ENCODE measurements around the gene DTX1.

The DTX1 gene

GRCh38 chr12:113071135-113072112, 14.9 kb downstream of the DTX1 start:
- DNase-seq (ENCODE audit: low spot score): no peak

GRCh38 chr12:113072136-113072535, 15.6 kb downstream of the DTX1 start:
- no peak for DNase-seq (ENCODE audit: low spot score)

GRCh38 chr12:113073586-113073985, 17.1 kb downstream of the DTX1 start:
- DNase-seq (ENCODE audit: low spot score): no peak

DNA sequence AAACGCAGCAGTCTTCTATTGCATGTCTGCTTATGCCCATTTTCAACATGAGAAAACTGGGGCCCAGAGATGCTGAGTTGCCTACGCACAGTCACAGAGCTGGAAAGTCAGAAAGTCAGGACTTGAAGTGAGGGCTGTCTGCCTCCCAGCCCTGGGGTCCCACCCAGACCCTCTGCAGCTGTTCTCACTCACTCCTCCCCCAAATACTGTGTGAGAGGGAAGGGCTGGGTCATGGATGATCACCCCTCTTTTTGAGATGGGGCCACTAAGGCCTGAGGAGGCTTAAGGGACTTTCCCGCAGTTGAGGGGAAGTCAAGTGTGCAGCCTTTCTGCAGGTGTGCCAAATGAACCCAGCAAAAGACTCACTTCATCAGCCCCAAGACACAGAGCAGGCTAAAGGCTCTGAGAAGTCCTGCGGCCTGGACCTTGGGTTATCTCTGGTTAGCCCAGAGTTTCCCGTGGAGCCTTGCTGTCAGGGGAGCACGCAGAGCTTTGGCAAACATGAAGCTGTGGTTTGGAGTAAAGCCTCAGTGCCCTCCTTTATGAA, 18.7 kb downstream of the DTX1 start:
- DNase-seq (ENCODE audit: low spot score): no peak

DNA sequence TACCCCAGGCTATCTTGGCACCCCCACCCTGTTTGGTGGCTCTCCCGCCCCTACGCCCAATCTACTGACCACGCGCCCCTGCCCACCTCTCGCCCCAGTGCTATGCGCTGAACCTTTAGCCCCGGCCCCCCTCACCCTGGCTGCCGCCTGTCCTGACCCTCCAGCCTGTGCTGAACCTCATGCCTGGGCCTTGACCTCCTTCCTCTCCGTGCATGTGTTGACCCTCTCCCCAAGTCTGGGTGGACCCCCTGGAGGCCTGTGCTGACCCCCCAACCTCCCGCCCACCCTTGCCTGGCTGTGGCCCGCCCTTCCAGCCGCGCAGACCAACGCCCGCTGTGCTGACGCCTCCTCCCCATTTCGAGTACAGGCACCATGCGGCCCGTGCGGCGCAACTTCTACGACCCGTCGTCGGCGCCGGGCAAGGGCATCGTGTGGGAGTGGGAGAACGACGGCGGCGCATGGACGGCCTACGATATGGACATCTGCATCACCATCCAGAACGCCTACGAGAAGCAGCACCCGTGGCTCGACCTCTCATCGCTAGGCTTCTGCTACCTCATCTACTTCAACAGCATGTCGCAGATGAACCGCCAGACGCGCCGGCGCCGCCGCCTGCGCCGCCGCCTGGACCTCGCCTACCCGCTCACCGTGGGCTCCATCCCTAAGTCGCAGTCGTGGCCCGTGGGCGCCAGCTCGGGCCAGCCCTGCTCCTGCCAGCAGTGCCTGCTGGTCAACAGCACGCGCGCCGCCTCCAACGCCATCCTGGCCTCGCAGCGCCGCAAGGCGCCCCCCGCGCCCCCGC, 20.7 kb downstream of the DTX1 start:
- DNase-seq (ENCODE audit: low spot score): no peak

GRCh38 chr12:113077859-113078255, 21.3 kb downstream of the DTX1 start:
- no peak for DNase-seq (ENCODE audit: low spot score)

- DNase-seq (ENCODE audit: low spot score): no peak
These were observed 25.3 kb downstream of the DTX1 start for GRCh38 chr12:113081873-113082272.

- no peak for DNase-seq (ENCODE audit: low spot score)
These were observed 26.1 kb downstream of the DTX1 start for GRCh38 chr12:113082486-113083148.

- DNase-seq (ENCODE audit: low spot score): no peak
These were observed 27.4 kb downstream of the DTX1 start for GRCh38 chr12:113083863-113084435.

- peak; percentile 57 for DNase-seq (ENCODE audit: low spot score)
These were observed 30.0 kb downstream of the DTX1 start for GRCh38 chr12:113086249-113087164.

DNA sequence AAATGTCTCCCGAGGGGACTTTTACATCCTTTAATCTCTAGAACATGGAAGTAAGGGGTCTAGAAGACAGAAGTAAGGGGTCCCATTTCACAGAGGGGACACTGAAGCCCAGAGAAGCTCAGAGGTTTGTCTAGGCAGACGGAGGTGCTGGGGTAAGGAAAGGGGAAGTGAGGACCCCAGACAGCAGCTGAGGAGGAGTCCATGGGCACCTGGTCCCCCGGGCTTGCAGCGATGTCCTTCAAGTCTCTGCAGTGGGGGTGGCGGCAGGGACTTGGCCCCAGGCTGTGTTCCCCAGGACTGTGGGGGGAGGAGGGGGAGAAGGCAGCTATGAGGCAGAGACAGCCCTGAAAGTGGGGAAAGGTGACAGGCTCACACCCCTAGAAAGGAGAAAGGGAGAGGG, 30.7 kb downstream of the DTX1 start:
- DNase-seq (ENCODE audit: low spot score): no peak

DNA sequence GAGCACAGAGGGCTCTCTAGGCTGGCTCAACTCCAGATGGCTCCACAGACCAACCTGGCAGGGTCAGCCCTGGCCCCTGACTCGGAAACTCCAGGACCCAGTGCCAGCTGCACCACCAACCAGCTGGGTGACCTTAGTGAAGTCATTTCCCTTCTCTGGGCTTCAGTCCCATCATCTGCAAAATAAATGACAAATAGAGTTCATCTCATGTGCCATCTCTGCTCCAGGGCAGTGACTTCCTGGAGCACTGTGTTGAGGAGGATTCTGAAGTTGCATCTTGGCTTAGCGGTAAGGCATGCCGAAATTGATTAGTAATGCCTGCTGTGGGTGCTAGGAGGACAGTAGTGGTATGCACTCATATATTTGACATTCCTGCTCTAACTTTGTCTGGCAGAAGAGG, 31.5 kb downstream of the DTX1 start:
- DNase-seq (ENCODE audit: low spot score): no peak

DNA sequence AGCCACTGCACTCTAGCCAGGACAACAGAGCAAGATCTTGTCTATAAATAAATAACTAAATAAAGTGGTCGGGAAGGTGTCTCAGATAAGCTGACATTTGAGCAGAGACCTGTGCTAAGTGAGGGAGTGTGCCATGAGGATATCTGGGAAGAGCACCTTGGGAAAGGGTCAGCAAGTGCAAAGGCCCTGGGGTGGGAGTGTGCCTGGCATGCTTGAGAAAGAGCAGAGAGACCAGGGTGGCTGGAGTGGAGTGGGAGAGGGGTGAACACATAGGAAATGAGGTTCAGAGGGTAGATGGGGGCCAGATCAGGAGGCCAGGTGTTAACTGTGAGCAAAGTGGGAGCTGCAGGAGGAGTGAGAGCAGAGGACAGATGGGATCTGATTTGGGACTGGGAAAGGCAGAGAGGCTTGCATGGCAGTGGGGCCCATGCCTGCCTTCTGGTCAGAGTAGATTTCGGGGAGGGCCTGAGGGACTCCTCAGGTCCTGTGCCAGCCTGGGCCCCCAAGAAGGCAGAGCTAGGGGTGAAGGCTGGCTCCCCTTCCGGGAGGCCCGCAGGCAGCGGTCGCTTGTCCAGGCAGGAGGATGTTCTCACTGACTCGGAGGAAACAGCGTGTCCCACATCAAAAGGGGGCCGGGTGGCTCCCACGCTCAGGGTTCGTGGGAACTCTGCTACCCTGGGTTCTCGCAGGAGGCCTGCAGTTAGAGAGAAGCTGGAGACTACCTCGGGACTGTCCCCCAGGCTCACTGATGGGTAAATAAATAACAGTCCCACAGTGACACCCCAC, 32.6 kb downstream of the DTX1 start:
- peak; percentile 39 for DNase-seq (ENCODE audit: low spot score)

DNA sequence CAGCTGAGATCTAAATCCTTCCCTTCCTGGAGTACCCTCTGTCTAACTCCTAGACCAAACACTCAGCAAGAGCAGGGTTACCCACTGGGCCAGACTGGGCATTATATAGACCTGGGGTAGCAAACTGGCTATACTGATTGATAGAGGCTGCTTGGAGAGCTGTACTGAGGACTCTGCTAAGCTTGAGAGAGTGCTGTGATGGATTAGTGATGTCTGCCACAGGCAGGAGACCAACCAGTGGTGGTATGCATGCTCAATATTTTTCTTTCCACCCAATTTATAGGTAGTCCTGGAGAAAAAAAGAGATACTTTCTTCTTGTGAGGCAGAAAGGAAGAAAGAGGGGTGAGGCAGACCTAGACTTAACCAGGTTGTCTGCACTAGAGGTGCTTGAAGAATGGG, 33.3 kb downstream of the DTX1 start:
- no peak for DNase-seq (ENCODE audit: low spot score)

GRCh38 chr12:113090740-113091139, 34.2 kb downstream of the DTX1 start:
- DNase-seq (ENCODE audit: low spot score): no peak

GRCh38 chr12:113091506-113091905, 35.0 kb downstream of the DTX1 start:
- DNase-seq (ENCODE audit: low spot score): no peak

DNA sequence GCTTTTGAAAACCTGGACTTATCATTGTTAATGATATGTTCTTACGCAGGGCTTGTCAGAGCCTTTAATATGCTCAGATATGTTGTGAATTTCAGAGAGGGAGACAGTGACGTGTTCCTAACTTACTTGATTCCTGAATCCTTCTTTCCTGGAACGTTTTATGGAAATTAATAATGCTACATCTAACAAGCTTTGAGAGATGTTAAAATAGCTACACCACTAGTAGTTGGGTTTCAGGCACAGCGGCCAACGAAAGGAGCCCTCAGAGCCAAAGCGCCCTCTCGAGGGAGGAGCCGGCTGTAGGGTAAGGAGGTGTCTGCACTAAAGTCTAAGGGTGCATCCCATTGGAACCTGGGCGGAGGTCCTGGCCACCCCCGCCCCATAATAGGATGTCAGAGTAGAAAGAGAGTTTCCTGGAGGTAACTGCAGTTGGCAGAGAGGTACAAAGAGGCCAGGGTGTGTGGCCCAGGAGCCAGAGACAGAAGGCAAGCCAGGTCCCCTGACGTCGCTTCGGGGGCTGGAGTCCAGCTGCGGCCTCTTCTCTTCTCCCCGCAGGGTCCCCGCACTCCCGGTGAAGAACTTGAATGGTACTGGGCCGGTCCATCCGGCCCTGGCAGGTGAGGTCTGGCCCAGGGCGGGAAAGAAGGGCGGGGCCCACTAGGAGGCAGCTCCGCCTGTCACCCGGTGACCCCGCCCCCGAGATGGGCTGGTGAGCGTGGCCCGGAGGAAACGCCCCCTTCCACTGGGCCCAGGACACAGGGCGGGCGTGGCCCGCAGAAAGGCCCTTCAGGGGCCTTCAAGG, 36.3 kb downstream of the DTX1 start:
- DNase-seq (ENCODE audit: low spot score): no peak

DNA sequence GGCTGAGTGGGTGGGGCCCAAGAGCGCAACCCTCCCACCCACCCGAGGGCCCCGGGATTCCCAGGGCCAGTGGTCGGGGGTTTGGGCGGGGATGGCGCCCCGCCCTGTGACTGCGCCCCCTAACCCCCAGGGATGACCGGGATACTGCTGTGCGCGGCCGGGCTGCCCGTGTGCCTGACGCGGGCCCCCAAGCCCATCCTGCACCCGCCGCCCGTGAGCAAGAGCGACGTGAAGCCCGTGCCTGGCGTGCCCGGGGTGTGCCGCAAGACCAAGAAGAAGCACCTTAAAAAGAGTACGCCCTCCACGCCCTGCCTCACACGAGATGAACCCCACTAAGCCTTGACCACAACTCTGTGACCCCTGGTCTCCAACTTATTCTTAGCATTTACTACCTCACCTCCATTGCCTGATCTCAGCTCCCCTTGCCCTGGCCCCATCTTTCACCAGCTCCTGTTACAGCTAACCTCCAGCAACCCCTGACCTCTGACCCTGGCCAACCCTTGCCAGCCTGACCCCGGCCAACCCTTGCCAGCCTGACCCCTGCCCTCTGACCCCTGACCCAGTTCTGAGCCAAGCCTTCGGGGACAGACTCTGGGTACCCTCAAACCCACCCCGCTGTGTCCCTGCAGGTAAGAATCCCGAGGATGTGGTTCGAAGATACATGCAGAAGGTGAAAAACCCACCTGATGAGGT, 37.0 kb downstream of the DTX1 start:
- no peak for DNase-seq (ENCODE audit: low spot score)
